Measurements from ENCODE around the gene GABRB1. TPM values are rescaled to one million over a fixed set of nuclear protein-coding genes. Genes with fewer than 3 reads are reported as not detected.

Gene GABRB1
- total and polyA plus RNA-seq, 2 of the 8 experiments (the other 6 are each of a cell fraction or from before 2014, with no cell fraction given) = 0.22 to 0.38 TPM

- TF ChIP-seq CBX8 (IDR thresholded peaks at IDR 0.05; ENCODE audit: borderline replicate concordance, low read depth, low read length) (no peak), SIN3A (conservative IDR thresholded peaks at IDR 0.05 in 1 of 2, IDR thresholded peaks at IDR 0.05 in 1 of 2; ENCODE audit: low read depth in 1 of 2, low read length in 2 of 2) (peak; percentile 83 to 94; a peak in 3 of 4 replicates), POU5F1 (IDR thresholded peaks at IDR 0.05; ENCODE audit: low read depth, low read length) (0 out of 2 replicates have a peak, but pooled peaks have one; percentile 9), CHD1 (IDR thresholded peaks at IDR 0.05; ENCODE audit: low read depth, low read length) (no peak), YY1 (IDR thresholded peaks at IDR 0.05; ENCODE audit: low read depth, low read length) (peak; percentile 72), TBP (IDR thresholded peaks at IDR 0.05; ENCODE audit: low read depth, low read length) (peak; percentile 50; the same call in 1 of the 2 replicates), EZH2 (IDR thresholded peaks at IDR 0.05; ENCODE audit: low read depth, low read length, severe bottlenecking) (no peak), HDAC2 (IDR thresholded peaks at IDR 0.05; ENCODE audit: borderline replicate concordance in 1 of 2, low read depth in 2 of 2, low read length in 2 of 2) (peak; percentile 23 to 77; a peak in 1 of 4 replicates), KDM1A (IDR thresholded peaks at IDR 0.05; ENCODE audit: borderline replicate concordance, low read length) (no peak), RFX5 (IDR thresholded peaks at IDR 0.05; ENCODE audit: borderline replicate concordance, low read depth, low read length) (no peak), RAD21 (IDR thresholded peaks at IDR 0.05 in 1 of 2, conservative IDR thresholded peaks at IDR 0.05 in 1 of 2; ENCODE audit: low read depth in 2 of 2, low read length in 2 of 2) (peak in 1 of 2 experiments; percentile 31; a peak in 2 of 4 replicates), JUND (IDR thresholded peaks at IDR 0.05; ENCODE audit: low read length) (0 out of 2 replicates have a peak, but pooled peaks have one; percentile 21), CTBP2 (IDR thresholded peaks at IDR 0.05; ENCODE audit: borderline replicate concordance, insufficient read depth, insufficient read length, low read length) (peak; percentile 92), SP4 (IDR thresholded peaks at IDR 0.05; ENCODE audit: low read length) (peak; percentile 61; the same call in 1 of the 2 replicates), SUZ12 (IDR thresholded peaks at IDR 0.05; ENCODE audit: low read length) (no peak), SIX5 (IDR thresholded peaks at IDR 0.05; ENCODE audit: low read depth, low read length) (no peak), HDAC6 (IDR thresholded peaks at IDR 0.05; ENCODE audit: low read depth, low read length) (no peak), GTF2F1 (IDR thresholded peaks at IDR 0.05; ENCODE audit: borderline replicate concordance, low read depth, low read length) (no peak)
- TF ChIP-seq, protein P1, sequence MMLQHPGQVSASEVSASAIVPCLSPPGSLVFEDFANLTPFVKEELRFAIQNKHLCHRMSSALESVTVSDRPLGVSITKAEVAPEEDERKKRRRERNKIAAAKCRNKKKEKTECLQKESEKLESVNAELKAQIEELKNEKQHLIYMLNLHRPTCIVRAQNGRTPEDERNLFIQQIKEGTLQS (IDR thresholded peaks at IDR 0.05; ENCODE audit: insufficient read depth, low read depth, low read length) = peak; percentile 98
Observed at GRCh38 chr4:47463235-47463956, 432.0 kb downstream of the GABRB1 start, which contains the start of gene COMMD8 (continued).

Measured in H1 (cell line).